Measurements from ENCODE around the gene IKZF1. TPM values are rescaled to one million over a fixed set of nuclear protein-coding genes. Genes with fewer than 3 reads are reported as not detected.

The IKZF1 gene
- total and polyA plus RNA-seq, 2 of the 13 experiments (the other 11 are each of a cell fraction or from before 2014, with no cell fraction given): not detected

DNA sequence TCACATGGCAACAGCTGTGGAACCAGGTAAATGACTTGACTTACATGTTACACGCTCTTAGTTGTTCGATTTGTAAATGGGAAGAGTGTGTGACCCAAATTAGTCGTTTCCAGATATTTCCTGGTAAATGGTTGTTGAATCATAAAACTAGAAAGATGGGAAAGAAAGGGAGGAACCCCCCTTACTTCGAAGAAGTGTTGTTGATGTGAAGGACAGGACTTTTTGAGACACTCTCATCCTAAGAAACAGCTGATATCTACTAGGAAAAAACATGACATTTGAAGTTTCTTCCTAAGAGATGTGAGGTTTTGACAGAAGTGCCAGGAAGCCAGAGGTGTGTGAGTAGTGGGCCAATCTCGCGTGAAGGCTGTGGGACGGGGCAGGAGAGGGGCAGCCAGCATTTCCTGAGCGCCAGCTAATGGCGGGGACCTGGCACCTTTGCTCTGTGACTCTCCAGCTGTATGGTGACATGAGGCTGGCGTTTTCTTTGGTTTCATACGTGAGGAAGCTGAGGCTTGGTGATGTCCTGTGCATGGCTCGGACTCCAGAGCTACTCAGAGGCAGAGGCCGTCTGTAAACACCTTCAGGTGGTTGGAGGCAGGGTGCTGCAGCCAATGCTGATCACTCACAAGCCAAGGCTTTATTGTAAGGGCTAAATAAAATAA lies 53.7 kb downstream of the IKZF1 start:
- ATAC-seq: no peak
- H4K20me1 ChIP-seq (ENCODE audit: insufficient read depth, low read length): no peaks in the 10 kb centered on the region
- in situ Hi-C loops (cut with HindIII; ENCODE audit: extremely low pct_ligation_motif_present, low pct_unique_long_range_greater_than_20kb) (no loop called here), intact Hi-C loops (cut with micrococcal nuclease; ENCODE audit: unreplicated experiment) (no loop called here)
- H3K79me2 ChIP-seq (ENCODE audit: insufficient read depth, low read length): no peaks in the 10 kb centered on the region
- CTCF ChIA-PET (ENCODE audit: low intra/inter-chr PET ratio, low total read pairs): no interaction called here
- no peak overlapping the region for H3K4me3 ChIP-seq (replicated peaks in 1 of 3; ENCODE audit: insufficient read depth in 1 of 3, low read depth in 2 of 3, low read length in 3 of 3)
- DNase-seq (ENCODE audit: low spot score): no peak
- TF ChIP-seq ZNF777 (CRISPR knock-in tag; IDR thresholded peaks at IDR 0.05) (no peak), RFX1 (IDR thresholded peaks at IDR 0.05) (no peak), MXD4 (CRISPR knock-in tag; IDR thresholded peaks at IDR 0.05) (no peak), ZNF549 (CRISPR knock-in tag; IDR thresholded peaks at IDR 0.05) (no peak)
- TF ChIP-seq, protein P1, sequence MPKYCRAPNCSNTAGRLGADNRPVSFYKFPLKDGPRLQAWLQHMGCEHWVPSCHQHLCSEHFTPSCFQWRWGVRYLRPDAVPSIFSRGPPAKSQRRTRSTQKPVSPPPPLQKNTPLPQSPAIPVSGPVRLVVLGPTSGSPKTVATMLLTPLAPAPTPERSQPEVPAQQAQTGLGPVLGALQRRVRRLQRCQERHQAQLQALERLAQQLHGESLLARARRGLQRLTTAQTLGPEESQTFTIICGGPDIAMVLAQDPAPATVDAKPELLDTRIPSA (CRISPR knock-in tag; IDR thresholded peaks at IDR 0.05; ENCODE audit: borderline replicate concordance): no peak
- TF ChIP-seq, protein P2, sequence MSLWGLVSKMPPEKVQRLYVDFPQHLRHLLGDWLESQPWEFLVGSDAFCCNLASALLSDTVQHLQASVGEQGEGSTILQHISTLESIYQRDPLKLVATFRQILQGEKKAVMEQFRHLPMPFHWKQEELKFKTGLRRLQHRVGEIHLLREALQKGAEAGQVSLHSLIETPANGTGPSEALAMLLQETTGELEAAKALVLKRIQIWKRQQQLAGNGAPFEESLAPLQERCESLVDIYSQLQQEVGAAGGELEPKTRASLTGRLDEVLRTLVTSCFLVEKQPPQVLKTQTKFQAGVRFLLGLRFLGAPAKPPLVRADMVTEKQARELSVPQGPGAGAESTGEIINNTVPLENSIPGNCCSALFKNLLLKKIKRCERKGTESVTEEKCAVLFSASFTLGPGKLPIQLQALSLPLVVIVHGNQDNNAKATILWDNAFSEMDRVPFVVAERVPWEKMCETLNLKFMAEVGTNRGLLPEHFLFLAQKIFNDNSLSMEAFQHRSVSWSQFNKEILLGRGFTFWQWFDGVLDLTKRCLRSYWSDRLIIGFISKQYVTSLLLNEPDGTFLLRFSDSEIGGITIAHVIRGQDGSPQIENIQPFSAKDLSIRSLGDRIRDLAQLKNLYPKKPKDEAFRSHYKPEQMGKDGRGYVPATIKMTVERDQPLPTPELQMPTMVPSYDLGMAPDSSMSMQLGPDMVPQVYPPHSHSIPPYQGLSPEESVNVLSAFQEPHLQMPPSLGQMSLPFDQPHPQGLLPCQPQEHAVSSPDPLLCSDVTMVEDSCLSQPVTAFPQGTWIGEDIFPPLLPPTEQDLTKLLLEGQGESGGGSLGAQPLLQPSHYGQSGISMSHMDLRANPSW (CRISPR knock-in tag; IDR thresholded peaks at IDR 0.05; ENCODE audit: borderline replicate concordance): no peak
- TF ChIP-seq, protein P3, sequence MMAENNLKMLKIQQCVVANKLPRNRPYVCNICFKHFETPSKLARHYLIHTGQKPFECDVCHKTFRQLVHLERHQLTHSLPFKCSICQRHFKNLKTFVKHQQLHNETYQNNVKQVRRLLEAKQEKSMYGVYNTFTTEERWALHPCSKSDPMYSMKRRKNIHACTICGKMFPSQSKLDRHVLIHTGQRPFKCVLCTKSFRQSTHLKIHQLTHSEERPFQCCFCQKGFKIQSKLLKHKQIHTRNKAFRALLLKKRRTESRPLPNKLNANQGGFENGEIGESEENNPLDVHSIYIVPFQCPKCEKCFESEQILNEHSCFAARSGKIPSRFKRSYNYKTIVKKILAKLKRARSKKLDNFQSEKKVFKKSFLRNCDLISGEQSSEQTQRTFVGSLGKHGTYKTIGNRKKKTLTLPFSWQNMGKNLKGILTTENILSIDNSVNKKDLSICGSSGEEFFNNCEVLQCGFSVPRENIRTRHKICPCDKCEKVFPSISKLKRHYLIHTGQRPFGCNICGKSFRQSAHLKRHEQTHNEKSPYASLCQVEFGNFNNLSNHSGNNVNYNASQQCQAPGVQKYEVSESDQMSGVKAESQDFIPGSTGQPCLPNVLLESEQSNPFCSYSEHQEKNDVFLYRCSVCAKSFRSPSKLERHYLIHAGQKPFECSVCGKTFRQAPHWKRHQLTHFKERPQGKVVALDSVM (CRISPR knock-in tag; IDR thresholded peaks at IDR 0.05): no peak
- peaks cover 2 to 24% of the 10 kb centered on the region in 2 experiments; a peak in 2 of 5 replicates for H3K27me3 ChIP-seq (ENCODE audit: control insufficient read depth in 1 of 2, insufficient read depth in 2 of 2, low read length in 2 of 2)
- no peak overlapping the region for H3K27ac ChIP-seq (ENCODE audit: extremely low read length, insufficient read depth, low read length)
- H2AFZ ChIP-seq (ENCODE audit: low read length): no peak overlapping the region
- no peaks in the 10 kb centered on the region for H3K36me3 ChIP-seq (replicated peaks in 1 of 2; ENCODE audit: control insufficient read depth in 1 of 2, insufficient read depth in 2 of 2, low read length in 2 of 2)
- no peak overlapping the region for H3K9ac ChIP-seq (ENCODE audit: insufficient read depth, low read depth, low read length)
- H3K4me2 ChIP-seq (ENCODE audit: low read depth, low read length): no peak overlapping the region
- BruUV-seq (replicated peaks): no TSS peak
- H3K4me1 ChIP-seq (ENCODE audit: insufficient read depth, low read length): no peaks in the 10 kb centered on the region
- no peak for FAIRE-seq
- H3K9me3 ChIP-seq (ENCODE audit: low read length): no peaks in the 10 kb centered on the region
- POLR2A ChIA-PET: no interaction called here
- WGBS (ENCODE audit: low lambda C conversion rate): 4% methylated on average over 11 of the region's 13 CpGs
